Breast epithelium (tissue), 3 donors: ENCODE data around the gene CAMK4.

Source experiments
- POLR2A ChIP-seq: fragments of 450-650 bp; IDR thresholded peaks from one replicate; pipeline ENCODE4 v1.6.1; 2016; ENCODE audit warnings: antibody characterized with exemption, mild to moderate bottlenecking, moderate library complexity
- TF ChIP-seq, protein P1 (sequence below), 3 donors: fragments of 450-650 bp; IDR thresholded peaks; one replicate each; pipeline ENCODE4 v1.5.1; 2016 to 2017; ENCODE audit warnings: antibody characterized with exemption in 3 of 3, mild to moderate bottlenecking in 3 of 3, moderate library complexity in 3 of 3

DNA sequence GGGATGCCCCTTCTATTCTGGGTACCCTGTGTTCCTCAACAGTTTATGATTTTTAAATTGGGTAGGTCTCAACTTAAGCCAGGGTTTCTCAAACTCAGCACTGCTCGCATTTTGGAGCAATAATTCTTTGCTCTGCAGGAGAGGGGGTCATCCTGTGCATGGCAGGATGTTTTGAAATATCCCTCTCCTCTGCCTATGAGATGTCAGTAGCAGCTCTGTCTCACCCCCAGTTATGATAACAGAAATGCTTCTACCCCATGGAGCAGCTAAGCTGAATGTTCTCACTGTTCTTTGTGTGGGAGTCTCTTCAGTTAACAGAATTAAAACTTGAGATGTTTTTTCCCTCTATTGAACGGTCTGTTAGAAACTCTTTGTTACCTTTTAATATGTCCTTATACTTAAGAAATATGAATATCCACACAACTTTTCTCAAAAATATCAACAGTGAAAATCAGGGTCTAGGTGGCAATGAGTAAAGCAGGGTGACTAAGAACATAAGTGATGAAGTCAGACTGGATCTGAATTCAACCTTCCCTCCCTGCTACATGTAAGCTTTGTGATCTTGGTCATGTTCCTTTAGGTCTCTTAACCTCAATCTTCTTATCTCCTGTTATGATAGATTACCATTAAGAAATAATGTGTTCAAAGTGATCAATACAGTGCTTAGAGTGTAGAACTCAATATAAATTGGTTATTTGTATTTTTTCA lies 89.0 kb downstream of the CAMK4 start:
- TF ChIP-seq, protein P1, sequence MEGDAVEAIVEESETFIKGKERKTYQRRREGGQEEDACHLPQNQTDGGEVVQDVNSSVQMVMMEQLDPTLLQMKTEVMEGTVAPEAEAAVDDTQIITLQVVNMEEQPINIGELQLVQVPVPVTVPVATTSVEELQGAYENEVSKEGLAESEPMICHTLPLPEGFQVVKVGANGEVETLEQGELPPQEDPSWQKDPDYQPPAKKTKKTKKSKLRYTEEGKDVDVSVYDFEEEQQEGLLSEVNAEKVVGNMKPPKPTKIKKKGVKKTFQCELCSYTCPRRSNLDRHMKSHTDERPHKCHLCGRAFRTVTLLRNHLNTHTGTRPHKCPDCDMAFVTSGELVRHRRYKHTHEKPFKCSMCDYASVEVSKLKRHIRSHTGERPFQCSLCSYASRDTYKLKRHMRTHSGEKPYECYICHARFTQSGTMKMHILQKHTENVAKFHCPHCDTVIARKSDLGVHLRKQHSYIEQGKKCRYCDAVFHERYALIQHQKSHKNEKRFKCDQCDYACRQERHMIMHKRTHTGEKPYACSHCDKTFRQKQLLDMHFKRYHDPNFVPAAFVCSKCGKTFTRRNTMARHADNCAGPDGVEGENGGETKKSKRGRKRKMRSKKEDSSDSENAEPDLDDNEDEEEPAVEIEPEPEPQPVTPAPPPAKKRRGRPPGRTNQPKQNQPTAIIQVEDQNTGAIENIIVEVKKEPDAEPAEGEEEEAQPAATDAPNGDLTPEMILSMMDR (IDR thresholded peaks at IDR 0.05) = no peak
- no peak for TF ChIP-seq POLR2A
